GM13977 (cell line): ENCODE results near the gene TNRC6B.

Experiments
- DNase-seq: peaks from one replicate; pipeline ENCODE4 v3.0.0; 2012; ENCODE audit warnings: low spot score
- CTCF ChIP-seq: IDR thresholded peaks from 2 replicates; pipeline ENCODE4 v1.5.1; 2012; ENCODE audit warnings: mild to moderate bottlenecking, control low read depth; ENCODE audit not compliant: insufficient read depth; ENCODE audit errors: extremely low read depth, missing control alignments
- in situ Hi-C: fragments of 300-500 bp; cut with MboI; formaldehyde crosslinking; loops from one replicate; pipeline ENCODE4 v1.12.0; 2022; ENCODE audit warnings: low sequenced_read_pairs, low pct_unique_long_range_greater_than_20kb, mixed read lengths, inconsistent platforms; ENCODE audit not compliant: unreplicated experiment

The TNRC6B gene

GRCh38 chr22:40313007-40313406 lies 135.3 kb downstream of the TNRC6B start:
- TF ChIP-seq CTCF: no peak

GRCh38 chr22:40314041-40314440 lies 136.3 kb downstream of the TNRC6B start:
- TF ChIP-seq CTCF: no peak
- DNase-seq: no peak
- in situ Hi-C loops: no loop called here

More at GRCh38 chr22:40313007-40313406, 135.3 kb downstream of the TNRC6B start:
- no peak for DNase-seq
- in situ Hi-C loops: no loop called here

GRCh38 chr22:40320687-40321086 lies 143.0 kb downstream of the TNRC6B start:
- in situ Hi-C loops: no loop called here
- TF ChIP-seq CTCF: no peak
- no peak for DNase-seq

- no peak for DNase-seq
- in situ Hi-C loops: no loop called here
- no peak for TF ChIP-seq CTCF
Observed at GRCh38 chr22:40322021-40322420, 144.3 kb downstream of the TNRC6B start.

- DNase-seq: no peak
- in situ Hi-C loops: no loop called here
- TF ChIP-seq CTCF: no peak
Observed at GRCh38 chr22:40322818-40323447, 145.2 kb downstream of the TNRC6B start.

- no peak for TF ChIP-seq CTCF
- DNase-seq: no peak
- in situ Hi-C loops: no loop called here
Observed at GRCh38 chr22:40323681-40324171, 146.0 kb downstream of the TNRC6B start.
